OCI-LY7 (cell line): ENCODE results near the gene MACROD2. TPM values are rescaled to one million over a fixed set of nuclear protein-coding genes. Genes with fewer than 3 reads are reported as not detected.
"Not testable (repeated sequence)": the region's sequence is repeated elsewhere in the genome, so short reads cannot be mapped to it uniquely, and the experiment has no call there.

ENCODE experiments used
- BruUV-seq: library from RNA; stranded (reverse); fragments of 400-500 nt; replicated peaks from 2 replicates; lab custom pipeline; 2021; lab: Mats Ljungman, UMichigan
- CTCF ChIA-PET: fragments of 300-600 bp; sonication (Branson Sonifier 250); formaldehyde crosslinking; loops from one replicate; lab custom pipeline; 2022; ENCODE audit warnings: antibody characterized with exemption; ENCODE audit not compliant: unreplicated experiment; lab: Charles Lee
- POLR2A ChIA-PET: fragments of 300-600 bp; sonication (Branson Sonifier 250); formaldehyde crosslinking; loops from one replicate; lab custom pipeline; 2022; ENCODE audit warnings: antibody characterized with exemption; lab: Charles Lee
- DNase-seq: peaks from one replicate; pipeline ENCODE4 v3.0.0-alpha.2; 2015; ENCODE audit warnings: low spot score
- H2AFZ ChIP-seq: fragments of 200-600 bp; sonication (generic), shearing (Covaris generic); 2 replicates; pipeline ENCODE4 v1.6.1; 2014; ENCODE audit warnings: mild to moderate bottlenecking, antibody characterized with exemption, low read length, moderate library complexity
- H3K27ac ChIP-seq: fragments of 200-600 bp; sonication (generic); 2 replicates; pipeline ENCODE4 v1.5.1; 2014; ENCODE audit warnings: mixed run types, low read depth, mild to moderate bottlenecking, moderate library complexity, low read length, inconsistent platforms; ENCODE audit not compliant: poor library complexity, severe bottlenecking
- H3K36me3 ChIP-seq: fragments of 200-600 bp; sonication (generic); 2 replicates; pipeline ENCODE4 v1.6.1; 2014; ENCODE audit warnings: mild to moderate bottlenecking, antibody characterized with exemption, low read length, moderate library complexity, mixed read lengths; ENCODE audit not compliant: insufficient read depth
- H3K4me1 ChIP-seq: fragments of 200-600 bp; sonication (generic); 2 replicates; pipeline ENCODE4 v1.5.1; 2014; ENCODE audit warnings: mild to moderate bottlenecking, low read length; ENCODE audit not compliant: insufficient read depth, poor library complexity, severe bottlenecking
- H3K4me2 ChIP-seq: fragments of 200-600 bp; sonication (generic); 2 replicates; pipeline ENCODE4 v1.6.1; 2014; ENCODE audit warnings: mild to moderate bottlenecking, low read length
- H3K4me3 ChIP-seq: fragments of 200-600 bp; sonication (generic); 2 replicates; pipeline ENCODE4 v1.5.1; 2014; ENCODE audit warnings: mild to moderate bottlenecking, low read depth, low read length; ENCODE audit not compliant: poor library complexity, severe bottlenecking
- H3K79me2 ChIP-seq: fragments of 200-600 bp; sonication (generic); 2 replicates; pipeline ENCODE4 v1.6.1; 2016; ENCODE audit warnings: low read depth, mild to moderate bottlenecking, low read length, moderate library complexity, mixed read lengths; ENCODE audit not compliant: insufficient read depth
- H3K9me2 ChIP-seq: fragments of 200-600 bp; sonication (generic); 2 replicates; pipeline ENCODE4 v1.6.1; 2016; ENCODE audit warnings: mild to moderate bottlenecking, low read length, mixed read lengths; ENCODE audit not compliant: insufficient read depth
- H3K9me3 ChIP-seq: fragments of 200-600 bp; sonication (generic); 2 replicates; pipeline ENCODE4 v1.6.1; 2014; ENCODE audit warnings: mild to moderate bottlenecking, mixed run types, low read length, mixed read lengths
- H4K20me1 ChIP-seq: fragments of 200-600 bp; sonication (generic); 2 replicates; pipeline ENCODE4 v1.6.1; 2014; ENCODE audit warnings: mild to moderate bottlenecking, antibody characterized with exemption, low read length, moderate library complexity, mixed read lengths; ENCODE audit not compliant: insufficient read depth
- CTCF ChIP-seq: fragments of 200-600 bp; sonication (generic); conservative IDR thresholded peaks from 2 replicates; pipeline ENCODE4 v1.5.1; 2014; ENCODE audit warnings: mild to moderate bottlenecking, antibody characterized with exemption, low read length, moderate library complexity, mixed read lengths
- EZH2phosphoT487 ChIP-seq: fragments of 200-600 bp; sonication (generic); IDR thresholded peaks from 2 replicates; pipeline ENCODE4 v1.6.1; 2018; ENCODE audit warnings: low read depth, borderline replicate concordance, mild to moderate bottlenecking, mixed run types, antibody characterized with exemption, low read length, moderate library complexity, mixed read lengths
- intact Hi-C: fragments of 100-400 bp; cut with micrococcal nuclease; formaldehyde crosslinking; loops from one replicate; pipeline ENCODE4 v1.10.0; 2022; ENCODE audit not compliant: unreplicated experiment
- total RNA-seq, 2 experiments: library from RNA; depleted of rRNA in 1 of 2; stranded (reverse); fragments of >200 nt in 1 of 2; shearing (Covaris generic) in 1 of 2; gene quantifications; 2 replicates each; pipeline ENCODE4 v1.2.3, GENCODE V29; 2014 to 2022

MACROD2 gene
- total RNA-seq, 2 experiments from 2014 or later = 0.09 to 4.5 TPM

GRCh38 chr20:15195378-15195777 lies 1200.1 kb downstream of the MACROD2 start:
- H3K9me3 ChIP-seq = no peaks in the 10 kb centered on the region
- no peak overlapping the region for H2AFZ ChIP-seq
- ChIA-PET CTCF (no interaction called here), POLR2A (no interaction called here)
- BruUV-seq = no TSS peak
- TF ChIP-seq EZH2phosphoT487 (no peak), CTCF (no peak)
- DNase-seq = no peak
- H3K4me2 ChIP-seq = no peak overlapping the region
- no peaks in the 10 kb centered on the region for H4K20me1 ChIP-seq
- H3K4me3 ChIP-seq = no peak overlapping the region
- no peaks in the 10 kb centered on the region for H3K36me3 ChIP-seq
- no peak overlapping the region for H3K27ac ChIP-seq
- H3K9me2 ChIP-seq = no peaks in the 10 kb centered on the region
- H3K79me2 ChIP-seq = no peaks in the 10 kb centered on the region
- intact Hi-C loops = no loop called here
- no peaks in the 10 kb centered on the region for H3K4me1 ChIP-seq

GRCh38 chr20:15196547-15197255 lies 1201.4 kb downstream of the MACROD2 start:
- TF ChIP-seq EZH2phosphoT487 (no peak), CTCF (no peak)
- Histone ChIP-seq H2AFZ (no peak overlapping the region), H3K4me2 (no peak overlapping the region), H4K20me1 (no peaks in the 10 kb centered on the region), H3K4me3 (no peak overlapping the region), H3K4me1 (no peaks in the 10 kb centered on the region), H3K9me3 (no peaks in the 10 kb centered on the region), H3K36me3 (no peaks in the 10 kb centered on the region), H3K79me2 (no peaks in the 10 kb centered on the region), H3K27ac (no peak overlapping the region), H3K9me2 (no peaks in the 10 kb centered on the region)
- no peak for DNase-seq
- intact Hi-C loops = no loop called here
- no TSS peak for BruUV-seq
- CTCF ChIA-PET = no interaction called here
- POLR2A ChIA-PET = interaction anchor here (0.7 kb wide), 1 partner anchor 9 kb away, joined by 3 read pairs; no protein-coding TSS in a partner anchor

GRCh38 chr20:15198017-15198416 lies 1202.7 kb downstream of the MACROD2 start:
- H3K79me2 ChIP-seq, H3K4me1 ChIP-seq, H3K27ac ChIP-seq, H3K4me3 ChIP-seq, DNase-seq, intact Hi-C loops, H3K9me3 ChIP-seq, H4K20me1 ChIP-seq, H3K4me2 ChIP-seq, H3K9me2 ChIP-seq, CTCF ChIA-PET, H3K36me3 ChIP-seq, BruUV-seq, H2AFZ ChIP-seq: not testable (repeated sequence)
- POLR2A ChIA-PET = interaction anchor here (0.7 kb wide), 1 partner anchor 368 kb away, joined by 10 read pairs; no protein-coding TSS in a partner anchor
